ENCODE results near the gene MARK2.

MARK2 gene

GRCh38 chr11:63884196-63884932 lies 45.5 kb downstream of the MARK2 start:
- DNase-seq, result no peak

DNA sequence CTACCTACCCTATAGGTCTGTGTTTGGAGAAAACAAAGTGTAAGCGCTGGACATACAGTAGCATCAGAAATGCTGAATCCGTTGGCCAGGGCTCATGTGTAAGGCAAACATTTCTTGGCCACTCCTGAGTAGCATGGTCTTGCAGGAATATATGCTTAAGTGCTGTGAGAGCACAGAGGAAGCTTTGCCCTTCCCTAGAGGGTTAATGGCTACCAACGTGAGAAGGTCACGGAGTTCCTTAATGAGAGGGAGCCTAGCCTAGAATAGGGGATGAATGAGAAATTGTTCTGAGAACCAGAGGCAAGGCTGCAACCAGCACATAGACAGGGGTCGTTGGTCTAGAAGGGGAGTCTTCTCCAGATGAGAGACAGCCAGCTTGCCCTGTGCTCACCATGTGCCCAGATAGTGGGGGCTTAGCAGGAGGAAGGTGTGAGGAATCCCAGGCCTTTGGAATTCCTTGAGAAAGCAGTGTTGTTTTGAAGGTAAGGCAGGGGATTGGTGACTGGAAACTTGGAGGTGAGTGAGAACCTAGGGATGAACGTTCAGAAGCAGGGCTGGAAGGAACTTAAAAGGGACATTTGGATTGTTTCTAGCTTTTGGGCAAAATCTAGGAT lies 48.6 kb downstream of the MARK2 start:
- DNase-seq, result peak; percentile 28

- DNase-seq, result peak; percentile 96
Measured at GRCh38 chr11:63888170-63889086, 49.5 kb downstream of the MARK2 start.

- DNase-seq, result no peak
Measured at GRCh38 chr11:63889344-63889743, 50.4 kb downstream of the MARK2 start.

GRCh38 chr11:63890368-63890767 lies 51.5 kb downstream of the MARK2 start:
- DNase-seq, result no peak

DNA sequence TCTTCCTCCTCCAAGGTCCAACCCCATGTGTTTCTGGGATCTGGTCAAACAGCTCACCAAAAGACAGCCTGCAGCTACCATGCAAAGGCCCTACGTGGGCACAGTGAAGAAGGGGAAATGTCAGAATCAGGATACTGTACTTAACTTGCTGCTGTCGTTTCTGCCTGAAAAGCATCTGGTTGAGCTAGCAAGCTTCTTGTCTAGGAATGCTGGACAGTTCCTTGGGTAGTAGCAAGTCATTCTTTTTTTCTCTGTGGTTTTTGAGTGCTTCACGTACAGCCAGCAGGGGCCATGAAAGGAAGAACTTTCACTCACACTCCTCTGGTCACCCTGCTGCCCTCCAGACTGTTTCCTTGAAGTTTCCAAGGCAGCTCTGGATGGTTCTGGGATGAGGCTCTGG lies 53.3 kb downstream of the MARK2 start:
- no peak for DNase-seq

DNA sequence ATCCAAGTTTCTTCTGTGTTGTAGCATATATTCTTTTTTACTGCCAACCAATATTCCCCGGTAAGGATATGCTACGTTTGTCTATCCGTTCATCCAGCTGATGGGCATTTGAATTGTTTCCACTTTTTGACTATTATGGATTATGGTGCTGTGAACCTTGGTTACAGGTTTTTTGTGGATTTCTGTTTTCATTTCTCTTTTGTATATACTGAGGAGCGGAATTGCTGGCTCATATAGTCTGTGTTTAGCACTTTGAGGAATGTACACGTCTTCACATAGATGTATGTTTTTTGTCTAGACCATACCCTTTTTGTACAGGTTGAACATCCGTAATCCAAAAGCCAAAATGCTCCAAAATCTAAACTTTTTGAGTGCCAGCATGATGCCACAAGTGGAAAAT lies 54.4 kb downstream of the MARK2 start:
- DNase-seq, result no peak

DNA sequence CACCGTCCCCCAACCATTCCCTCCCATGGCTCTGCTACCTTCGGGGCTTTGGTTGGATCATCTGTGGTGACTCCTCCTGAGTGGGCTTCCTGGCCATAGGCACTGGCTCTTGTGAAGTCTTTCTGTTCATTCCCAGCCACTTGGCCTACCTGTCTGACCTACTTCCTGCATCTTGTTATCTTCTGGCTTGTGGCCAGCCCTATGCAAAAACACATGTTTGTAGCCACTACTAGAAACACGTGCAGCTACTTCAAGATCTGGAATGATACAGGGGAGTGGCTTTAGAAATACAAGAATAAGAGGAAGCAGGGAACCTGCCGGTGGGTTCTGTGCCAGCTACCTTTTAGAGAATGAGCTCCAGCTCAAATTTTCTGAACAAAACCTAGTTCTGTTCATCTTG lies 57.2 kb downstream of the MARK2 start:
- DNase-seq, result no peak

DNA sequence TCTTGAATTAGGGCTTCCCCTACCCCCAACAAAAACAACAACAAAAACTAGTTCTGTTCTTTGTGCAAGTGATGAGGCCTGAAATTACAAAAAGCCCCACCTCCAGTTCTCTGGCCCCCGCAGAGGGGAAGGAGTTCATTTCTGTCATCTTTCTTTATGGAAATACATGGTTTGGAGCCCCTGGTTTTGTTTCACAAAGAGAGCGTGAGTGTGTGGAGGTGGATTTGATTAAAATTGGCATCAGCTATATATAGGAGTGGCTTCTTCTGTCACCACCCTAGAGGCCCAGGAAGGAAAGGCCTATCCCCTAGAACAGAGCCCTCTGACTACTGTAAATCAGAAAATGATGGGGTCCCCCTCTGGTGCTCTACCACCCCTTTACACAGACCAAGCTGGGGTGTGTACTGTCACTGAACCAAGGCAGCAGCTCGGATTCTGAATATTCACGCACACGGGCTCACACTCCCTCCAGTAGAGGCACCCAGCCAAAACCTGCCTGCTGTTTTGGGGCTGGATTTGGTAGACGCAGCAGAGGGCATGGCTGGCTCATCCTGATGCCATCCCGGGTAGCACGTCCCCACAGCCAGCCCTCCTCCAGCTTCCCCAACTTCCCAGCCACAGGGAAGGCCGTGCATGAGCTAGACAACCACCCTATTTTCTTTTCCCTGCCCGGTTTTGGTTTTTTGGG lies 58.7 kb downstream of the MARK2 start:
- no peak for DNase-seq

GRCh38 chr11:63901660-63902059 lies 62.8 kb downstream of the MARK2 start:
- peak; percentile 22 for DNase-seq

- DNase-seq, result no peak
Measured at GRCh38 chr11:63903884-63904283, 65.0 kb downstream of the MARK2 start.

GRCh38 chr11:63904743-63905142 lies 65.8 kb downstream of the MARK2 start:
- DNase-seq, result no peak

DNA sequence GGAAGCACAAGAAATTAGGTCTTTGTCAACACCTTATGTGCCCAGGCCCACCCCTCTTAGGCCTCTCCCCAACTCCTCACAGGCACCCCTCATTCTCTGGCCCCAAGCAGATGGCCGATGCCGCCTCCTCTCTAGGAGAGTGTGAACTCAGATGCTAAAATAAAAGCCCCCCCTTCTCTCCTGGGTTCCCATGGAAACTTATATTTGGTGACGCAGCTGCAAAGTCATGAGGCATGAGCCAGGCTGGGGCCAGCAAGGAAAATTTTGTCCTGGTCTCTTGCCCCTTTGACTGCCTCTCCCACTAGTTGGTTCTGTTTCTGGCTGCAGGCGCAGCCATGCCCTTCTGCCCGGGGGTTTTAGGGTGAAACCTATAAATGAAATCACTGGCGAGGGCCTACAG lies 66.3 kb downstream of the MARK2 start:
- DNase-seq, result no peak

GRCh38 chr11:63906087-63906486 lies 67.2 kb downstream of the MARK2 start:
- no peak for DNase-seq

DNA sequence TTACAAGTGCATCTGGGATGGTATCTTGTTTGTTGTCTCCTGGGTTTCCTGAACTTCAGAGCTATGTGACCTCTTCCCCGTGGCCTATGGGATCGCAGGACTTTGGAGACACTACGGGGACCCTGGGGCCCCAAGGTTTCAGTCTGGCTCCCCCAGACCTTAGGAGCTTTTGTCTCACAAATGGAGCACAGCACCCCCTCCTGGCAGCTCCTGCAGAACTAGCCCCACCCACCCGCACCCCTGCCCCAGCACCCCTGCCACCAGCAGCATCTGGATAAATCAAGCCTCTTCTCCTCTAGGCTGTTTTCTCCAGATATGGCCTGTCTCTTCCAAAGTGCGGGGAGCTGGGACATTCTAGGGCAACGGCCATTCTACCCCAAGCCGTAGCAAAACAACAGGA lies 67.7 kb downstream of the MARK2 start:
- DNase-seq, result peak; percentile 50

DNA sequence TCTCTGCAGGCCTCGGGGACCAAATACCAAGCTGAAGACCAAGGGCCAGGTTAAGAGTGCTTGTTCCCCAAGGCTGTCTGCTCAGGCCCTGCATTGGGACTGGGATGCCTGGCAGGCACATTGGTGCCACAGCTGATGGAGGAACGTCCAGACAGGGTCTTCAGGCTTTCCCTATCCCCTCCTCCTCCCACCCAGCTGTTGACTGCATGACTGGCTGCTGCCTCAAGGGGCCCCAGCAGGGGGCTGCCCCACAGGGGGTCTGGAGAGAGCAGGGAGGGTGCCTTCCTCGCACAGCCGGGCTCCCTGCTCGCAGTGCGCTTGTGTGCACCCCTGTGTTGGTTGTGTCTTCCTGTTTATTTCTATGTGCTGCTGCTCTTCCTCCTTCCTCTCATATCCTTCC lies 68.2 kb downstream of the MARK2 start:
- DNase-seq, result peak; percentile 73

DNA sequence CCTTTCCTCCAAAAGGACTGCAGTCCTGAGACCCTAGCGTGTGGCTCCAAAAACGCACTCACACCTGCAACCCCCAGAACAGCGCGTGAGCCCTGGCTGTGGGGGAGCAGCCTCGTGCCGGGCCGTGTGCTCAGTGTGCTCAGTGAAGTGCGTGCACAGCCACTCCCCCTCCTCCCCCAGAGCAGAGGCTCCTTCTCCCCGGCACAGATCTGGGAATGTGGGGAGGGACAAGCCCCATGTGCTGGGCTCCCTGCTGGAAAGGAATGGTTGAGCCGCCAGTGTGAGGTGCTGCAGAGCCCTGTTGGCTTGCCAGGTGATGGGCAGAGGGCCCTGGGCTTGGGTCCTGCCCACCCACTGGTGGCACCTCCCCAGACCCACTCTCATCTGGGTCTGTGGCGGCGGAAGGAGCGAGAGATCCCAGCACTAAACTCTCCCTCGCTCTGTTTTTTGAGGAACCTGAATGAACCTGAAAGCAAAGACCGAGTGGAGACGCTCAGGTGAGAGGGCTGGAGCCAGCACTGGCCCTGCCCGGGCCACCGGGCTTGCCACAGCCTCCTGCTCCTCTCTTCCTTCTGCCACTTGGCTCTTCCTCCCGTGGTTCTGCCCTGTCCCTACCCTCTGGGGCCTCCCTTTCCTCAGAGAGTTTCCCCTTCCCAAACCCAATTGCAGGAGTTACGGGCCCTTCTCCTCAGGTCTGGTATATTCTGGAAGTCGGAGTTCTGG lies 69.1 kb downstream of the MARK2 start:
- DNase-seq, result peak; percentile 51

GRCh38 chr11:63908631-63909401 lies 69.9 kb downstream of the MARK2 start:
- no peak for DNase-seq

- peak; percentile 56 for DNase-seq
Measured at GRCh38 chr11:63909591-63910506, 70.9 kb downstream of the MARK2 start.

DNA sequence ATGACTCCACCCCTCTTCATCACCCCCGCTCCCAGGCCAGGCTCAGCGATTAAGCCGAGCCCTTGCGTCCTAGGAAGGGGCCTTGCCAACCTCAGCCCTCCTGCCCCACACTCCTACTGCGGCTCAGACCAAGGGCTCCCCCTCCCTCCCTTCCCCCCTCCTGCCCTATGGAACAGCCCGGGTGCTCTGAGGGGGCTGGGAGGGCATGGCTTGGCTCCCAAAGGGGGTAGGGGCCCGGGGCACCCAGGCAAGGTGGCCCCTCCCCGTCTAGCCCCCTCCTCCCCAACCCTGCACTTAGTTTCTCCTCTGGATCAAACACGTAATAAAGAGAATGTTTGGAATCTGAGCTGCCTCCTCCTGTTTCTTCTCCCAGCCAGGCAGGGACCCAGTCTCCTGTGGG lies 71.8 kb downstream of the MARK2 start:
- DNase-seq, result no peak

- no peak for DNase-seq
Measured at GRCh38 chr11:63911440-63911839, 72.5 kb downstream of the MARK2 start.

Data from NCI-H69 (cell line).